Pancreas (tissue), 10 donors: Measurements from ENCODE around the gene NAT8L. TPM values are rescaled to one million over a fixed set of nuclear protein-coding genes. Genes with fewer than 3 reads are reported as not detected.

Source experiments
- ATAC-seq, 4 donors: fragments of 200-7000 bp; cut with Tn5 transposase; one replicate each; pipeline versions ENCODE4 v1.8.0 to v1.9.1; 2020; ENCODE audit warnings: mild to moderate bottlenecking in 4 of 4, moderate library complexity in 4 of 4
- DNase-seq, 6 donors: peaks; one replicate each; pipeline ENCODE4 v3.0.0-alpha.2; 2020
- FAIRE-seq: peaks from 2 replicates; lab custom pipeline; 2012; peaks lifted over from hg19 to GRCh38; lab: Jason Lieb, UNC
- H3K27ac ChIP-seq, 4 donors: fragments of 200-600 bp; sonication (generic); 1 replicate in 3 of 4; 2 replicates in 1 of 4; pipeline versions ENCODE4 v1.5.0 to v1.8.0; 2020
- H3K27me3 ChIP-seq, 4 donors: fragments of 200-600 bp; one replicate each; pipeline ENCODE4 v1.8.0; 2021
- H3K36me3 ChIP-seq, 3 donors: fragments of 200-600 bp; sonication (generic) in 1 of 3; one replicate each; pipeline versions ENCODE4 v1.5.0 to v1.8.0; 2020 to 2021
- H3K4me1 ChIP-seq, 3 donors: fragments of 200-600 bp; one replicate each; pipeline ENCODE4 v1.8.0; 2021
- H3K4me3 ChIP-seq, 4 donors: fragments of 200-600 bp; sonication (generic) in 2 of 4; one replicate each; pipeline versions ENCODE4 v1.5.0 to v1.8.0; 2020 to 2021
- H3K9me3 ChIP-seq, 4 donors: fragments of 200-600 bp; one replicate each; pipeline ENCODE4 v1.8.0; 2021
- WGBS, 2 donors: extraction: QIAGEN DNeasy Blood & Tissue Kit; methylation state at CpG; one replicate each; pipeline ENCODE4 v1.1.7; 2013; 5-methylcytosine and 5-hydroxymethylcytosine counted together
- intact Hi-C, 3 donors: fragments of 100-400 bp; cut with DNase I; formaldehyde crosslinking; loops; one replicate each; pipeline versions ENCODE4 v1.11.1 to v1.14.2; 2022
- polyA plus RNA-seq, 2 donors: library from polyadenylated mRNA; stranded (reverse); fragments of 200-250 nt; gene quantifications; one replicate each; pipeline ENCODE4 v1.2.3, GENCODE V29; 2013
- total RNA-seq, 6 donors: library from RNA; stranded (reverse); fragmentation: NEBNext Ultra II Directional in 4 of 6; extraction: Animal tissue kit (Norgen Biotek cat#: 25700) in 4 of 6; gene quantifications; one replicate each; pipeline versions ENCODE4 v1.2.1 to v1.2.4, GENCODE V29; 2021 to 2023
- TF ChIP-seq, protein P1 (sequence below), 4 donors: fragments of 200-600 bp; sonication (generic) in 3 of 4; IDR thresholded peaks; one replicate each; pipeline versions ENCODE4 v1.5.0 to v1.8.0; 2021; ENCODE audit warnings: antibody characterized with exemption in 4 of 4
- donor health status: healthy with polysubstance abuse.
- donor health status: DM: no; HTN: no; CAD: no; lungs with moderate emphysema.
- donor health status: DM: no; HTN: no; CAD: no.
- donor health status: control.
- donor health status: control.
- donor health status: Bipolar disorder and iron deficiency.
- donor health status: DM: yes; HTN: yes; CAD: no.
- donor health status: DM: no; HTN: no; CAD: no.
- donor health status: DM: no; HTN: no; CAD: no.
- donor health status: DM: yes; HTN: yes; CAD: no.

The NAT8L gene
- total and polyA plus RNA-seq, 8 donors: 3.0 to 7.2 (median 4.8) TPM

DNA sequence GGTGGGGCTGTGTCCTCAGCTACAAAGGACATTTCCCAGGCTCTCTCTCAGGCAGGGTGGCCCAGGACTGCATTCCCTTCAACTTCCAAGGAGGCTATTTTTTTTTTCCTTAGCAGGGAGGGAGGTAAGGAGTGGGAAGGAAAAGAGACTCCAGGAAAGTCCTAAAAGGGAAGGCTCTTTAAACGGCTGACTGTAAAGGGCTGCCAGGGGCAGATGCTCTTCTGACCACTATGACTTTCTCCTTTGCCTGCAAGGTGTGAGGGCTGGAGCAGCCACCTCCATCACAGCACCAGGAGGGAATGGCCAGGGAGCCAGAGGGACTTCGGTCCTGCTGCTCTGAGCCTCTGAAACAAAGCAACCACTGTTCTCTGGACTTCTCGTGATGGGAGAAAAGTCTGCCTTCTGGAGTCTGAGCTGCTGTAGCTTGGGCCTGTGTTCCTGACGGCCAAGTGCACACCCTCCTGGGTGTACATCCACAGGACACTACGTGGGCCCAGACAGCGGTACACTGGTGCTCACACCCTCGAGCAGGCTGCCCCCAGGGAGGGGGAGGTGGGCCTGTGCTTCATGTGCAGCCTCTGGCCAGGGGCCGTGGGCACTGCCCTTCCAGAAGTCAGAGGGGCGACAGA is 17.9 kb downstream of the NAT8L start:
- ATAC-seq: no peak
- 77 to 84% methylated on average over 9 of the region's 9 CpGs for WGBS, 2 donors
- TF ChIP-seq, protein P1, sequence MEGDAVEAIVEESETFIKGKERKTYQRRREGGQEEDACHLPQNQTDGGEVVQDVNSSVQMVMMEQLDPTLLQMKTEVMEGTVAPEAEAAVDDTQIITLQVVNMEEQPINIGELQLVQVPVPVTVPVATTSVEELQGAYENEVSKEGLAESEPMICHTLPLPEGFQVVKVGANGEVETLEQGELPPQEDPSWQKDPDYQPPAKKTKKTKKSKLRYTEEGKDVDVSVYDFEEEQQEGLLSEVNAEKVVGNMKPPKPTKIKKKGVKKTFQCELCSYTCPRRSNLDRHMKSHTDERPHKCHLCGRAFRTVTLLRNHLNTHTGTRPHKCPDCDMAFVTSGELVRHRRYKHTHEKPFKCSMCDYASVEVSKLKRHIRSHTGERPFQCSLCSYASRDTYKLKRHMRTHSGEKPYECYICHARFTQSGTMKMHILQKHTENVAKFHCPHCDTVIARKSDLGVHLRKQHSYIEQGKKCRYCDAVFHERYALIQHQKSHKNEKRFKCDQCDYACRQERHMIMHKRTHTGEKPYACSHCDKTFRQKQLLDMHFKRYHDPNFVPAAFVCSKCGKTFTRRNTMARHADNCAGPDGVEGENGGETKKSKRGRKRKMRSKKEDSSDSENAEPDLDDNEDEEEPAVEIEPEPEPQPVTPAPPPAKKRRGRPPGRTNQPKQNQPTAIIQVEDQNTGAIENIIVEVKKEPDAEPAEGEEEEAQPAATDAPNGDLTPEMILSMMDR (IDR thresholded peaks at IDR 0.05): no peak
- H3K9me3 ChIP-seq: no peaks in the 10 kb centered on the region
- no peak for FAIRE-seq
- peaks cover 0 to 7% (median 6%) of the 10 kb centered on the region in 3 donors for H3K4me1 ChIP-seq
- intact Hi-C loops: no loop called here
- H3K36me3 ChIP-seq: no peaks in the 10 kb centered on the region
- no peak overlapping the region for H3K4me3 ChIP-seq
- no peaks in the 10 kb centered on the region for H3K27me3 ChIP-seq
- no peak overlapping the region for H3K27ac ChIP-seq
- peak in 1 of 6 donors; percentile 34 for DNase-seq

DNA sequence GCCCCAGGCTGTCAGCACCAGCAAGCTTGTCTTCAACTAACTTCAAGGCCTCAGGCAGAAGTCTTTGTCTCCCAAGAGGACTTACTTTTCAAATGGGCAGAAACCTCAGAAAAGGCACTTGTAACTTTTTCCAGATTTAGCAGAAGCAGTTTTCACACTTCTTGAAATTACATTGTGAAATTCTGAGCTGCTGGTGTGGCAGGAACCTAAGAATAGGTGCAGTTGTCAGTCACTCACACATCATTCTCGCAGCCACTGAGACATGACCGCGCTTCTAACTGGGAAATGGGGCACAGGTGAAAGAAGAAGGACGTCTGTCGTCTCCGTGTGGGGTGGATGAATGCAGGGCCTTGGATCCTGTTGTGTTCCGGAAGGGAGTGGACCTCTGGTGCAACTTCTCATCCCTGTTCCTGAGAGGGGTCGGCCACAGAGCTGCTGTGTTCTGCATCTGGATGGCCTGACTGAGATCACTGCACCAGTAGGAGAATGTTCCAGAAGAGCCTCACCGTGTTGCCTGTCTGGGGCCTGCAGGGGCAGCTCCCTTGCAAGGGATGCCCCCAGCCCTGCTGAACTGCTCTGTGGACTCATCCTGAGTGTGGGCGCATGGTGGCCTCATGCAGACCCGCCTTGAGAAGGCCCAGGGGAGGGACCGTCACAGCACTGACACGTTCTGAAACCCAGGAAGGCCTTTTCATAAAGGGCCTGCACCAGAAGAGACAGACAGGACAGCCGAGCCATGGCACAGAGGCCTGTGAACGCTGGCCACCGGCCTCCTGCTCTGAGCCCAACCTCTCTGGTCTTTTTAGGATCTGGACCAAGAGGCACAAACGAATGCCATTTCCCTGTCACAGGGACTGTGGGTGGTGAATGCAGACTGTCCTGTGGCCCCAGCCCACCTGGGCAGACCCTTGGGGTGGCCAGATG is 18.7 kb downstream of the NAT8L start:
- H3K4me3 ChIP-seq: no peak overlapping the region
- TF ChIP-seq, protein P1 (IDR thresholded peaks at IDR 0.05): no peak
- no peaks in the 10 kb centered on the region for H3K27me3 ChIP-seq
- intact Hi-C loops: no loop called here
- no peak overlapping the region for H3K27ac ChIP-seq
- no peaks in the 10 kb centered on the region for H3K9me3 ChIP-seq
- 85 to 89% methylated on average over 17 of the region's 17 CpGs for WGBS, 2 donors
- no peaks in the 10 kb centered on the region for H3K36me3 ChIP-seq
- no peaks in the 10 kb centered on the region for H3K4me1 ChIP-seq
- ATAC-seq (no peak), FAIRE-seq (no peak), DNase-seq (peak in 1 of 6 donors; percentile 34)

DNA sequence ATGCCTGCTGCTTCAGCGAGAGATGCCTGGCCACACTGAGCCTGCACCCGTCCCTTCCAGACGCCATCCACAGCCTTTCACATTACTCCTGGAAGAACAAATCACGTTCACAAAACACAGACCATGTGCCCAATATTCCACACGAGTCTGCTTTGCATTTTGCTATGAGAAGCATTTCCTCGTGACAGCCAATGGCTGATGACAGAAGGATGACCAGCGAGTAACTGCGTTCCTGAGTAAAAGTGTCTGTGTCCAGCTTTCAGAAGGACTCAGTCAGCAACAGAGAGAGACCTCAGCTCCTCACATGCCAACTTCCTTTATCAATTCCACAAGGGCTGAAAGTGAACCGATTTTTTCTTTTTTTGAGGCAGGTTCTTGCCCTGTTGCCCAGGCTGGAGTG is 19.5 kb downstream of the NAT8L start:
- intact Hi-C loops: no loop called here
- no peak overlapping the region for H3K27ac ChIP-seq
- DNase-seq (peak in 1 of 6 donors; percentile 0), ATAC-seq (no peak), FAIRE-seq (no peak)
- H3K4me3 ChIP-seq: no peak overlapping the region
- 71 to 81% methylated on average over 9 of the region's 9 CpGs for WGBS, 2 donors
- no peaks in the 10 kb centered on the region for H3K4me1 ChIP-seq
- H3K27me3 ChIP-seq: no peaks in the 10 kb centered on the region
- TF ChIP-seq, protein P1 (IDR thresholded peaks at IDR 0.05): no peak
- H3K36me3 ChIP-seq: no peaks in the 10 kb centered on the region
- H3K9me3 ChIP-seq: no peaks in the 10 kb centered on the region

DNA sequence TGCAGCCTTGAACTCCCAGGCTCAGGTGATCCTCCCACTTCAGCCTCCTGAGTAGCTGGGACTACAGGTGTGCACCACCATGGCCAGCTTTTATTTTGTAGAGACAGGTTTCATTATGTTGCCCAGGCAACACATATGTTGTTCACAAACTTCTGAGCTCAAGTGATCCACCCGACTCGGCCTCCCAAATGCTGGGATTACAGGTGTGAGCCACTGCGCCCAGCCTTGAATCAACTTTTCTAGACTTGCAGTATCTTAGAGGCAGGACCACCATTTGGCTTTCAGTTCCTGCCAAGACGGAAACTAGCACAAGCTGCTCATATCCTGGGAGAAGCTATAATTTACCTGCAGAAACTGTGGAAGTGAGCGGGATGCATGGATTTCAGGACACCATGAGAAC is 19.9 kb downstream of the NAT8L start:
- no peaks in the 10 kb centered on the region for H3K9me3 ChIP-seq
- TF ChIP-seq, protein P1 (IDR thresholded peaks at IDR 0.05): no peak
- no peak overlapping the region for H3K27ac ChIP-seq
- ATAC-seq (no peak), DNase-seq (peak in 2 of 6 donors; percentile 1 to 4), FAIRE-seq (no peak)
- no peaks in the 10 kb centered on the region for H3K36me3 ChIP-seq
- no peaks in the 10 kb centered on the region for H3K4me1 ChIP-seq
- no peaks in the 10 kb centered on the region for H3K27me3 ChIP-seq
- WGBS, 2 donors: 96 to 99% methylated on average over 5 of the region's 5 CpGs
- intact Hi-C loops: no loop called here
- H3K4me3 ChIP-seq: no peak overlapping the region
